AG04449 (cell line): ENCODE results near the gene IMMP2L.

ENCODE experiments used
- CTCF ChIA-PET: fragments of 350-600 bp; formaldehyde crosslinking; extraction: SDS; loops from one replicate; lab custom pipeline; 2021; ENCODE audit warnings: antibody characterized with exemption; lab: Yijun Ruan, JAX
- POLR2A ChIA-PET: fragments of 400-600, 350-600 bp; formaldehyde crosslinking; extraction: SDS; loops from one replicate; lab custom pipeline; 2020; ENCODE audit warnings: antibody characterized with exemption, inconsistent platforms; lab: Yijun Ruan, JAX
- DNase-seq: peaks from one replicate; pipeline ENCODE4 v3.0.0-alpha.2; 2010; ENCODE audit warnings: low read depth, low spot score
- H3K4me3 ChIP-seq: 2 replicates; pipeline ENCODE4 v1.5.1; 2011; ENCODE audit warnings: low read depth, mild to moderate bottlenecking, control low read depth, low read length
- TF ChIP-seq, protein P1 (sequence below): IDR thresholded peaks from one replicate; pipeline ENCODE4 v1.5.1; 2011; ENCODE audit warnings: mild to moderate bottlenecking, moderate library complexity, low read length, control low read depth, inconsistent platforms; ENCODE audit not compliant: insufficient read depth; ENCODE audit errors: missing control alignments

Gene IMMP2L

DNA sequence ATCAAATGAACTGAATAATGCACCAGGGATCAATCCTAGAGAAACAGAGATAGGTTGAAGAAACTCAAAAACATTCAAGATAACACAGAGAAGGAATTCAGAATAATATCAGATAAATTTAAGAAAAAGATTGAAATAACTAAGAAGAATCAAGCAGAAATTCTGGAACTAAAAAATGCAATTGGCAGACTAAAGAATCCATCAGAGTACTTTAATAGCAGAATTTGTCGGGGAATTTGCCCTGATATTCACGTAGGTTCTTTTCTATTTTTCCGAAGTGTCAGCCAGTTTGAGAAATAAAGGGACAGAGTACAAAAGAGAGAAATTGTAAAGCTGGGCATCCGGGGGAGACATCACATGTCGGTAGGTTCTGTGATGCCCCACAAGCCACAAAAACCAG, 9.4 kb upstream of the IMMP2L start:
- POLR2A ChIA-PET = no interaction called here

DNA sequence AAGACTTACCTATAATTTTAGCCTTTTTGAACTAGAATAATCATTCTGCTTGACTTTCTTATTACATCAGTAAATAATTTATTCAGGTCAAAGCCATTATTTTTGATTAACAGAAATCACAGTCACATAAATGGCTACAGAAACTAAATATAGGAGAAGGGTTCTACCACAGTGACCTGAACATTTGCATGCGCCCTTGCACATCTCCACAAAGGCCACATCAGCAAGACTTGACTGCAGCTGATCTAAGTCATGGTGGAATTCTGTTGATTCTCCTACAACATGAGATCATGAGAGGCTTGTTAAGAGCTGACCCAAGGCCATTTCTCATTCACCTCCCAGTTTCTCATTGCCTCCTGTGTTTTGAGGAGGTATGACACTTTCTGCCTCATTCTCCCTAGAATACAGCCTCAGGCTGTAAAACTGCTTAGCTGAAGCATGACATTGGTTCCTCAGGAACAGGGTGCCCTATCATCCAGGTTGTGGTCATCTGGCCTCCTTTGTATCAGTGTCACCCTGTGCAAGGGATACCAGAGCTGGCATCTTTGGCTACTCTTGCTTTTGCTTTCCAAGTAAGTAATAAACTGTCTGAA, 6.7 kb upstream of the IMMP2L start:
- TF ChIP-seq, protein P1, sequence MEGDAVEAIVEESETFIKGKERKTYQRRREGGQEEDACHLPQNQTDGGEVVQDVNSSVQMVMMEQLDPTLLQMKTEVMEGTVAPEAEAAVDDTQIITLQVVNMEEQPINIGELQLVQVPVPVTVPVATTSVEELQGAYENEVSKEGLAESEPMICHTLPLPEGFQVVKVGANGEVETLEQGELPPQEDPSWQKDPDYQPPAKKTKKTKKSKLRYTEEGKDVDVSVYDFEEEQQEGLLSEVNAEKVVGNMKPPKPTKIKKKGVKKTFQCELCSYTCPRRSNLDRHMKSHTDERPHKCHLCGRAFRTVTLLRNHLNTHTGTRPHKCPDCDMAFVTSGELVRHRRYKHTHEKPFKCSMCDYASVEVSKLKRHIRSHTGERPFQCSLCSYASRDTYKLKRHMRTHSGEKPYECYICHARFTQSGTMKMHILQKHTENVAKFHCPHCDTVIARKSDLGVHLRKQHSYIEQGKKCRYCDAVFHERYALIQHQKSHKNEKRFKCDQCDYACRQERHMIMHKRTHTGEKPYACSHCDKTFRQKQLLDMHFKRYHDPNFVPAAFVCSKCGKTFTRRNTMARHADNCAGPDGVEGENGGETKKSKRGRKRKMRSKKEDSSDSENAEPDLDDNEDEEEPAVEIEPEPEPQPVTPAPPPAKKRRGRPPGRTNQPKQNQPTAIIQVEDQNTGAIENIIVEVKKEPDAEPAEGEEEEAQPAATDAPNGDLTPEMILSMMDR = no peak
- DNase-seq = no peak
- CTCF ChIA-PET = no interaction called here
- H3K4me3 ChIP-seq = no peak overlapping the region
- POLR2A ChIA-PET = no interaction called here

More for the DNA sequence above, 9.4 kb upstream of the IMMP2L start:
- CTCF ChIA-PET = no interaction called here
- TF ChIP-seq, protein P1 = no peak
- H3K4me3 ChIP-seq = no peak overlapping the region
- DNase-seq = no peak

DNA sequence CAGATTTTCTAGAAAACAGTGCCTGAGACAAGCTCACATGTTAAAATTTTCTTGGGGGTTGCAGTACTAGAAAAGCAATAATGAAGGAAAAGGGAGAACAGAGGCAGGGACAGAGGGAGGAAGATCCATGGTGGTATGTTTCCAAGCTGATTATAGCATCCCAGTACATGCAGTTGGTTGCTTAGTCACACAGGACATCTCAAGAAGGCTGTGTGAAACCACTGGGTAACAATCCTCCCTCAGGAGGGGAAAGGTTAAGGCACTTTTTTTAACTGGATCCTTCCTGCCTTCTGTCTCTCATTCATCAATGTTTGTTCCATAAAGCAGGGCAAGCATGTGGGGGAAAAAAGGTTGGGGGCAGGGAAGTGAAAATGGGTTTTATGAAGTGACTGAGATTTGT, 6.1 kb upstream of the IMMP2L start:
- POLR2A ChIA-PET = no interaction called here
- H3K4me3 ChIP-seq = no peak overlapping the region
- TF ChIP-seq, protein P1 = no peak
- CTCF ChIA-PET = no interaction called here
- DNase-seq = no peak

DNA sequence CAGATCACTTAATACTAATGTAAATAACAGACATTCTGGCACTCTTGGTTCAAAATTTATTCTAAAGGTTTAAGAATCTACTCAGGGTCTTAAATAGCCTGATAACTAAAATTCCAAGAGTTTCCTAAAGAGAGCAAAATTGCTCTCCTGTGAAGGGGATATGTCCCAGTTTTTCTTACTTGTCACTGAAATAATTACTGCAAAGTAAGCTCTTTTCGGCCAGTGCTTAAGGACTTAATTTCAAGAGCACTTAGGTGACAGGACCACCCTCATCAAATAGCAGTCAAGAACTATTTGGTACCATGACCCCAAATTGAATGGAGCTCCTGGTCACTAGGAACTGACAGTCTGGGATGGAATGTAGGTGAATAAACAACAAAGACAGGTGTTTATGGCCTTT, 1.8 kb upstream of the IMMP2L start:
- no peak overlapping the region for H3K4me3 ChIP-seq
- ChIA-PET POLR2A (no interaction called here), CTCF (no interaction called here)
- TF ChIP-seq, protein P1 = no peak
- no peak for DNase-seq

DNA sequence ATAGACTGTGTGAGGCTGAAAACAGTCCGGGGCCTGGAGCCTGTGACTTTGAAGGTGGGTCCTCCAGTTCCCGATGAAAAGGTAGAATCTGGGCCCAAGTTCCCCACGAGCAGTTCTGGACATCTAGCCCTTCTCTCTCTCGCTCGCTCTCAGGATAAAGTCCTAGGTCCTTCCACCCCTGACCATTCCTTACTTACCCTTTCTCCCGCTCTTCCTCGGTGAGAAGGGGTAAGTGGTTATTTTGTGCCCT, 713 bp downstream of the IMMP2L start:
- POLR2A ChIA-PET = no interaction called here

DNA sequence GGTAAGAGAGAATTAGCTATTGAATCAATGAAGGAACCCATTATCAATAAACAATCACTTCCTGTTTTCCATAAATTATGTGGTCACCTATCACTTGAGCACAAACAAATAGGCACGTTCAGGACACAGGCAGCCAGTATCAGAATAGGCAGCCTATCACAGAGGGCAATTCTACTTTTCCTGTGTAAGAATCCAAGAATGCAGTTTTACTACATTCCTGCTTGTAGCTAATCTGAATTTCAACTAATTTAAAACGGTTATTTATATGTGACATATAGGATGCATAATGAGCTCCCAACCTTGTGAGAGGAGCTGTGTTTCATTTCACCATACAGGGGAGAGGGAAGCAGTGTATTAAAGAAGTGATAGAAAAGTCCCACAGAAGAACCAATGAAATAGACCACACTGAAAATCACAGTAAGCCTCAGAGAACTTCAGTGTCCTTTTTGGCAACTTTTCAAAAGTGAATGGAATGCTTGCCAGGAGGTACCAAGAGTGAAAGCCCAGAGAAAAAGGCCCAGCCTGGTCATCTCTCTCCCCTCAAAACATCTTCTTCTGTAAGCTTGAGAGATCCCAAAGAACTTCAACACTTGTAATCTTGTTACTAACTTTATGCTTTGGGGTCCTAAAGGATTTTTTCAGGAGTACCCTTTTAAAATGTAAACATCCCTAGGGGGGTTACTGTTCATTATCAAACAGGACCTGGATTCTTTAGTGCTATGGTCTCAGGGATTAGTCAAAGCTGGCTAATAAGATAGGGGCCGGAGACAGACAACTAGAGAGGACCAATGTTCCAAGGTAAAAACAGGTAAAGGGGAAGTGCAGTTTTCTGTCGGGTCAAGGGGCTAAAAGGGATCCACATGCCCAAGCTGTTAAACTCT, 1.3 kb downstream of the IMMP2L start:
- TF ChIP-seq, protein P1 = no peak
- no peak for DNase-seq
- H3K4me3 ChIP-seq = peak overlapping the region; percentile 68
- ChIA-PET CTCF (no interaction called here), POLR2A (no interaction called here)

More for the DNA sequence above, 713 bp downstream of the IMMP2L start:
- no peak for DNase-seq
- CTCF ChIA-PET = no interaction called here
- TF ChIP-seq, protein P1 = no peak
- peak overlapping the region; percentile 68 for H3K4me3 ChIP-seq
